ENCODE data around the gene CRIP1.

Gene CRIP1

GRCh38 chr14:105503935-105504692 is 17.4 kb downstream of the CRIP1 start:
- DNase-seq (no peak), ATAC-seq (no peak)

- DNase-seq, result no peak
- ATAC-seq, result no peak
Observed at GRCh38 chr14:105505101-105505500, 18.4 kb downstream of the CRIP1 start.

- no peak for ATAC-seq
- no peak for DNase-seq
Observed at GRCh38 chr14:105507247-105507646, 20.6 kb downstream of the CRIP1 start.

GRCh38 chr14:105508069-105508468 is 21.4 kb downstream of the CRIP1 start:
- ATAC-seq (no peak), DNase-seq (no peak)

GRCh38 chr14:105508601-105509000 is 21.9 kb downstream of the CRIP1 start:
- ATAC-seq, result no peak

GRCh38 chr14:105517096-105517495 is 30.4 kb downstream of the CRIP1 start:
- no peak for ATAC-seq

More at GRCh38 chr14:105508601-105509000, 21.9 kb downstream of the CRIP1 start:
- no peak for DNase-seq

GRCh38 chr14:105519946-105520698 is 33.4 kb downstream of the CRIP1 start:
- ATAC-seq (no peak), DNase-seq (no peak)

More at GRCh38 chr14:105517096-105517495, 30.4 kb downstream of the CRIP1 start:
- DNase-seq, result no peak

GRCh38 chr14:105525326-105525725 is 38.6 kb downstream of the CRIP1 start:
- ATAC-seq (no peak), DNase-seq (no peak)

- no peak for ATAC-seq
- peak; percentile 59 for DNase-seq
Observed at GRCh38 chr14:105525861-105526775, 39.4 kb downstream of the CRIP1 start, which contains the start of gene TMEM121. Gene TMEM121, plus strand, starts transcription at chr14:105526583. Its CDS starts 2,252 bp downstream, at chr14:105528835.

GRCh38 chr14:105526776-105527380 is 40.2 kb downstream of the CRIP1 start:
- ATAC-seq, result no peak
- no peak for DNase-seq

- ATAC-seq, result no peak
- DNase-seq, result no peak
Observed at GRCh38 chr14:105527381-105527825, 40.7 kb downstream of the CRIP1 start.

GRCh38 chr14:105527826-105528585 is 41.3 kb downstream of the CRIP1 start:
- DNase-seq, result peak; percentile 88
- peak; percentile 57 for ATAC-seq

GRCh38 chr14:105528586-105529318 is 42.1 kb downstream of the CRIP1 start:
- peak; percentile 65 for DNase-seq

GRCh38 chr14:105529319-105529568 is 42.6 kb downstream of the CRIP1 start:
- DNase-seq (no peak), ATAC-seq (no peak)

More at GRCh38 chr14:105528586-105529318, 42.1 kb downstream of the CRIP1 start:
- ATAC-seq, result peak; percentile 44

- ATAC-seq, result peak; percentile 12
Observed at GRCh38 chr14:105529569-105530284, 43.0 kb downstream of the CRIP1 start.

GRCh38 chr14:105530285-105531087 is 43.8 kb downstream of the CRIP1 start:
- DNase-seq, result no peak
- ATAC-seq, result no peak

More at GRCh38 chr14:105529569-105530284, 43.0 kb downstream of the CRIP1 start:
- DNase-seq, result peak; percentile 59

- DNase-seq, result no peak
- no peak for ATAC-seq
Observed at GRCh38 chr14:105531088-105531893, 44.6 kb downstream of the CRIP1 start.

All from stimulated activated naive CD8-positive, alpha-beta T cell treated with anti-CD3 and anti-CD28 coated beads, Interleukin-15, Interleukin-2, amounts not matched to agents 100 U/mL and 50 U/mL, for 24 hours (primary cell).